Measurements from ENCODE around the gene UBE2L6.

UBE2L6 gene

GRCh38 chr11:57523419-57523818 is 44.1 kb downstream of the UBE2L6 start:
- no peaks in the 10 kb centered on the region for H3K9me3 Mint-ChIP-seq
- ATAC-seq, result no peak
- peaks cover 7% of the 10 kb centered on the region for H3K36me3 Mint-ChIP-seq
- peaks cover 6% of the 10 kb centered on the region for H3K4me1 Mint-ChIP-seq
- H3K27ac Mint-ChIP-seq, result no peak overlapping the region
- H3K27me3 Mint-ChIP-seq, result no peaks in the 10 kb centered on the region
- no peak overlapping the region for H3K4me3 Mint-ChIP-seq

- Mint-ChIP-seq H3K4me3 (no peak overlapping the region), H3K36me3 (peaks cover 6% of the 10 kb centered on the region)
Observed at GRCh38 chr11:57521116-57521515, 46.4 kb downstream of the UBE2L6 start.

GRCh38 chr11:57516061-57516443 is 51.4 kb downstream of the UBE2L6 start:
- Mint-ChIP-seq H3K27me3 (no peaks in the 10 kb centered on the region), H3K27ac (peak overlapping the region; percentile 82), H3K4me1 (peaks cover 49% of the 10 kb centered on the region), H3K4me3 (peak overlapping the region; percentile 100), H3K9me3 (no peaks in the 10 kb centered on the region), H3K36me3 (no peaks in the 10 kb centered on the region)
- no peak for ATAC-seq

More at GRCh38 chr11:57521116-57521515, 46.4 kb downstream of the UBE2L6 start:
- Mint-ChIP-seq H3K4me1 (peaks cover 7% of the 10 kb centered on the region), H3K27ac (no peak overlapping the region), H3K27me3 (no peaks in the 10 kb centered on the region), H3K9me3 (no peaks in the 10 kb centered on the region)
- no peak for ATAC-seq

DNA sequence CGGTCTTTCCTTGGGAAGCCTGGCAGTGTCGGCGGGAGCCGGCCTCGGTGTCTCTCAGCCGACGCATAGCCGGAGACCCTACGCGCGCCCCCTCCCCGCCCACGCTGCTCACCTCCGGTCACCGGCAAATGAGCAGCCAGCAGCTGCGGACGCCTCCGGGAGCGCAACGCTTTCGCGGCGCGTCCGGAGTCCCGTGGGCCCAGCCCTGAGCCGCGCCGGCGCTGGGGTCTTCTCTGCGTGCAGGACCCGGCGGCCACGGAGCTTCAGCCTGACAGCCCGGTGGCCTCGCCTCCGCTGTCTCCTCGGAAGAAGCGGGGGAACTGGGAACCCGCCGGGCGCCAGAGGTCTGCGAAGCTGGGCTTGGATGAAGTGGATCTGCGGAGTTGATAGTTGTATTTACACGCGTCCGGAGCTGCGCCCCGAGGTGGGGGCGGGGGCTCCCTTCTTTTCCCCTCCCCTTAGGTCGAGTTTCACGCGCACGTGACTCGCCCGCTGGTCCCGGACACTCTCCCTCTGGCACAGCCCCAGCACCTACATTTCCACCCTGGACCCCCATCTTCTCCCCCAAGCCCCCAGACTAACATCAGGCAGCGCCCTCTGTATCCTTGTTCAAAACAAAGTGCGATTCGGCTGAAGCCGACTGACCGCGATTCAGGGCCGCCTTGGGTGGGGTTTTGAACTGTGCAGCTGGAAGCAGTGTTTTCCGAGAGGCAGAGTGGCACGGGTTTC is 52.0 kb downstream of the UBE2L6 start, which contains the start of gene SLC43A1:
TSS of gene SLC43A1 (minus strand) at position 371 of the 729 bp plus-strand sequence. CDS start 1,591 bp downstream, outside the sequence.
- H3K9me3 Mint-ChIP-seq, result no peaks in the 10 kb centered on the region
- peaks cover 49% of the 10 kb centered on the region for H3K4me1 Mint-ChIP-seq
- peak within 1 kb of the TSS; percentile 100 for H3K4me3 Mint-ChIP-seq
- peak within 1 kb of the TSS; percentile 82 for H3K27ac Mint-ChIP-seq
- no peaks in the 10 kb centered on the region for H3K27me3 Mint-ChIP-seq
- H3K36me3 Mint-ChIP-seq, result no peaks in the 10 kb centered on the region
- ATAC-seq, result peak; percentile 44

- H3K4me1 Mint-ChIP-seq, result peaks cover 49% of the 10 kb centered on the region
- H3K27me3 Mint-ChIP-seq, result no peaks in the 10 kb centered on the region
- peak overlapping the region; percentile 82 for H3K27ac Mint-ChIP-seq
- no peaks in the 10 kb centered on the region for H3K9me3 Mint-ChIP-seq
- H3K4me3 Mint-ChIP-seq, result peak overlapping the region; percentile 100
- no peaks in the 10 kb centered on the region for H3K36me3 Mint-ChIP-seq
- peak; percentile 61 for ATAC-seq
Observed at GRCh38 chr11:57514538-57515331, 52.7 kb downstream of the UBE2L6 start.

GRCh38 chr11:57513911-57514537 is 53.4 kb downstream of the UBE2L6 start:
- Mint-ChIP-seq H3K36me3 (no peaks in the 10 kb centered on the region), H3K9me3 (no peaks in the 10 kb centered on the region), H3K4me3 (peak overlapping the region; percentile 100), H3K27me3 (no peaks in the 10 kb centered on the region), H3K4me1 (peaks cover 49% of the 10 kb centered on the region), H3K27ac (peak overlapping the region; percentile 82)
- peak; percentile 49 for ATAC-seq

DNA sequence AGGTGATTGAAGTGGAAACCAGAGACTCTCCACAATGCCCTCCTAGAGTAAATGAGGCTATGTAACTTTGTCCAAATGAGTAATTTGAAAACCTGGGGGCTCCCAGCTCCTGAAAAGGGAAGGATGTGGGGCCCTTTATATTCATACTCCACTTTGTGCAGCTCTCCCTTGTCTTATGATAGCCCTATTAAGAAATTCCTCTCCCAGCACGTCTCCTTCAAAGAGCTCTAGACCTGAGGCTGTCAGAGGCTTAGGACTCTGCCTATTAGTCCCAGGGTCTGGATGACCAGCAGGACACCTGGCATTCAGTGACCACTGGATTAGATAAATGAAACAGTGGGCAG is 54.0 kb downstream of the UBE2L6 start:
- H3K4me3 Mint-ChIP-seq, result no peak overlapping the region
- H3K27me3 Mint-ChIP-seq, result no peaks in the 10 kb centered on the region
- peaks cover 43% of the 10 kb centered on the region for H3K4me1 Mint-ChIP-seq
- no peak for ATAC-seq
- H3K9me3 Mint-ChIP-seq, result no peaks in the 10 kb centered on the region
- no peaks in the 10 kb centered on the region for H3K36me3 Mint-ChIP-seq
- no peak overlapping the region for H3K27ac Mint-ChIP-seq

GRCh38 chr11:57512646-57513451 is 54.6 kb downstream of the UBE2L6 start:
- Mint-ChIP-seq H3K27ac (peak overlapping the region; percentile 65), H3K27me3 (no peaks in the 10 kb centered on the region), H3K9me3 (no peaks in the 10 kb centered on the region), H3K4me1 (peaks cover 43% of the 10 kb centered on the region), H3K4me3 (no peak overlapping the region), H3K36me3 (no peaks in the 10 kb centered on the region)
- no peak for ATAC-seq

DNA sequence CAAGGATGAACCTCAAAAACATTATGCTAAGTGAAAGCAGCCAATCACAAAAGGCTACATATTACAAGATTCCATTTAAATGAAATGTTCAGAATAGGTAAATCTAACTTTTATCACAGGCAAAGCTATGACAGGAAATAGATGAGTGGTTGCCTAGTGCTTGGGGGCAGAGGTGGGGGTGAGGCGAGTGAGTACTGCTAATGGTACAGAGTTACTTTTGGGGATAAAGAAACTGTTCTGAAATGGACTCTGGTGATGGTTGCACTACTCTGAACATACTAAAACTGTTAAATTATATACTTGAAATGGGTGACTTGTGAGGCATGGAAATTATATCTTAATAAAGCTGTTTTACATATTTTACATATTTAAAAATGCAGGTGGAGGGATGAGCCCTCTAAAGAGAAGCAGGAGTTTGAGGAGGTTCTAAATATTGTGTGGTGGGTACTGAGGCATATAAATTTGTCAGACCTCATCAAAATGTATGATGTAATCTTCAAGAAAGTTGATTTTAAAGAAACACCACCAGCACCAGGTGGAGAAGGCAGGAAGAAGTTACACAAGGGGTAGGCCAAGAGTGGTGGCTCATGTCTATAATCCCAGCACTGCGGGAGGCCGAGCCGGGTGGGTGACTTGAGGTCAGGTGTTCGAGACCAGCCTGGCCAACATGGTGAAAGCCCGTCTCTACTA is 55.6 kb downstream of the UBE2L6 start:
- peak overlapping the region; percentile 65 for H3K27ac Mint-ChIP-seq
- H3K27me3 Mint-ChIP-seq, result no peaks in the 10 kb centered on the region
- no peaks in the 10 kb centered on the region for H3K9me3 Mint-ChIP-seq
- H3K4me3 Mint-ChIP-seq, result no peak overlapping the region
- peaks cover 43% of the 10 kb centered on the region for H3K4me1 Mint-ChIP-seq
- no peaks in the 10 kb centered on the region for H3K36me3 Mint-ChIP-seq
- ATAC-seq, result no peak

DNA sequence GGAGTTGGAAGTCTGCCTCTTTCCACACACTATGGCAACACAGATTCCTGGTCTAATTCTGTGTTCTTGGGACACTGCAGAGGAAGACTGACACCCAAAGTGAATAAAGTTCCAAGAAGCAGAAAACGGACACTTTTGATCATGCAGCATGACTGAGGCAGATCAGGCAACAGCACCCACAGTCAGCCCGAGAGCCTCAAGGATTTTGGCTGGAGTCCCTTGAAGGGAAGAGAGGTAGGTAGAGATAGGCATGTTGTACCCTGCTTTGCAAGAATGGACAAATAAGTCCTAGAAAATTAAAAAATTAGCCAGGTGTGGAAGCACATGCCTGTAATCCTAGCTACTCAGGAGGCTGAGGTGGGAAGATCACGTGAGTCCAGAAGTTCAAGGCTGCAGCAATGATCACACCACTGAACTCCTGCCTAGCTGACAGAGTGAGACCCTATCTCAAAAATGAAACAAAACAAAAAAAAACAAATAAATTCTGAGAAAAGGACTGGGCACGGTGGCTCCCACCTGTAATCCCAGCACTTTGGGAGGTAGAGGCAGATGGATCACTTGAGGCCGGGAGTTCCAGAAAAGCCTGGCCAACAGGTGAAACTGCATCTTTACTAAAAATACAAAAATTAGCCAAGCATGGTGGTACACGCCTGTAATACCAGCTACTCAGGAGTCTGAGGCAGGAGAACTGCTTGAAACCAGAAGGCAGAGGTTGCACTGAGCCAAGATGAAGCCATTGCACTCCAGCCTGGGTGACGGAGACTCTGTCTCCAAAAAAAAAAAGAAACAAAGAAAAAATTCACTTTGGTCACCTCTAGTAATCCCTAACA is 58.9 kb downstream of the UBE2L6 start:
- Mint-ChIP-seq H3K27ac (no peak overlapping the region), H3K4me3 (no peak overlapping the region), H3K27me3 (no peaks in the 10 kb centered on the region), H3K36me3 (no peaks in the 10 kb centered on the region), H3K9me3 (no peaks in the 10 kb centered on the region), H3K4me1 (peaks cover 21% of the 10 kb centered on the region)
- ATAC-seq, result no peak

DNA sequence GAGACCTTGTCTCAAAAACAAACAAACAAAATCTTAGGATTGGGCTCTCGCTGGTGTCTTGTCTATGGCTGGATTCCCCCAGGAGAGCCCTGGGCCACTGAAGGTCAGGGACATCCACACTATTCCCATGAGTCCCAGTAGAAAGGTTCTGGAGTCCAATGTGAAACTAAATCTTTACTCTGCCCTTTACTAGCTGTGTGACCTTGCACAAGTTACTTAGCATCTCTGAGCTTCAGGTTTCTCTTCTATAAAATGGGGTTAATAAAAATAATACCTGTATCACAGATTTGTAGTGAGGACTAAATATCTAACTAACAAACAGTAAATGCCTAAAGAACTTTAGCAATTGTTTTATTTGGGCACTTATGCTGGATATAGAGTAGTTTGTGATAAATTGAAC is 61.0 kb downstream of the UBE2L6 start:
- no peak for ATAC-seq
- no peaks in the 10 kb centered on the region for H3K36me3 Mint-ChIP-seq
- H3K27me3 Mint-ChIP-seq, result no peaks in the 10 kb centered on the region
- no peaks in the 10 kb centered on the region for H3K9me3 Mint-ChIP-seq
- no peak overlapping the region for H3K4me3 Mint-ChIP-seq
- H3K27ac Mint-ChIP-seq, result no peak overlapping the region
- H3K4me1 Mint-ChIP-seq, result peaks cover under 1% of the 10 kb centered on the region

GRCh38 chr11:57504511-57504910 is 63.0 kb downstream of the UBE2L6 start:
- Mint-ChIP-seq H3K27me3 (no peaks in the 10 kb centered on the region), H3K4me3 (no peak overlapping the region), H3K4me1 (no peaks in the 10 kb centered on the region), H3K27ac (no peak overlapping the region), H3K36me3 (no peaks in the 10 kb centered on the region), H3K9me3 (no peaks in the 10 kb centered on the region)
- no peak for ATAC-seq

- Mint-ChIP-seq H3K4me1 (no peaks in the 10 kb centered on the region), H3K4me3 (no peak overlapping the region), H3K27me3 (no peaks in the 10 kb centered on the region), H3K36me3 (no peaks in the 10 kb centered on the region), H3K27ac (no peak overlapping the region), H3K9me3 (no peaks in the 10 kb centered on the region)
- no peak for ATAC-seq
Observed at GRCh38 chr11:57502870-57503269, 64.6 kb downstream of the UBE2L6 start.

- H3K36me3 Mint-ChIP-seq, result no peaks in the 10 kb centered on the region
- H3K27me3 Mint-ChIP-seq, result no peaks in the 10 kb centered on the region
- H3K4me1 Mint-ChIP-seq, result no peaks in the 10 kb centered on the region
- no peak for ATAC-seq
- no peak overlapping the region for H3K4me3 Mint-ChIP-seq
- no peak overlapping the region for H3K27ac Mint-ChIP-seq
- H3K9me3 Mint-ChIP-seq, result no peaks in the 10 kb centered on the region
Observed at GRCh38 chr11:57502376-57502775, 65.1 kb downstream of the UBE2L6 start.
